ENCODE measurements around the gene BMP2.

Gene BMP2

DNA sequence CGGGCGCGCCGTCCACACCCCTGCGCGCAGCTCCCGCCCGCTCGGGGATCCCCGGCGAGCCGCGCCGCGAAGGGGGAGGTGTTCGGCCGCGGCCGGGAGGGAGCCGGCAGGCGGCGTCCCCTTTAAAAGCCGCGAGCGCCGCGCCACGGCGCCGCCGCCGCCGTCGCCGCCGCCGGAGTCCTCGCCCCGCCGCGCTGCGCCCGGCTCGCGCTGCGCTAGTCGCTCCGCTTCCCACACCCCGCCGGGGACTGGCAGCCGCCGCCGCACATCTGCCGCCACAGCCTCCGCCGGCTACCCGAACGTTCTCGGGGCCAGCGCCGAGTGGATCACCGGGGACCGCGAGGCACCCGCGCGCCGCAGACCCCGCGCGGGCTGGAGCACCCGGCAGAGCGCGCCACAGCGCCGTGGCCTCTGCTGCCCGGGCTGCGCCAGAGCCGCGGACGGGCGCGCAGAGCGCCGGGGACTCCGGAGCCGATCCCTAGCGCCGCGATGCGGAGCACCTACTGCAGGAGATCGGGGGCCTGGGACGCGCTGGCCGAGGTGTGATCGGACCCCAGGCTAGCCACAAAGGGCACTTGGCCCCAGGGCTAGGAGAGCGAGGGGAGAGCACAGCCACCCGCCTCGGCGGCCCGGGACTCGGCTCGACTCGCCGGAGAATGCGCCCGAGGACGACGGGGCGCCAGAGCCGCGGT, at the start of gene BMP2:
Gene BMP2 (plus strand): TSS at position 151 of the 692 bp plus-strand sequence. CDS start 2,441 bp downstream, outside the sequence.
- DNase-seq, result no peak

GRCh38 chr20:6718662-6719368, 48.7 kb upstream of the BMP2 start:
- DNase-seq, result no peak

DNA sequence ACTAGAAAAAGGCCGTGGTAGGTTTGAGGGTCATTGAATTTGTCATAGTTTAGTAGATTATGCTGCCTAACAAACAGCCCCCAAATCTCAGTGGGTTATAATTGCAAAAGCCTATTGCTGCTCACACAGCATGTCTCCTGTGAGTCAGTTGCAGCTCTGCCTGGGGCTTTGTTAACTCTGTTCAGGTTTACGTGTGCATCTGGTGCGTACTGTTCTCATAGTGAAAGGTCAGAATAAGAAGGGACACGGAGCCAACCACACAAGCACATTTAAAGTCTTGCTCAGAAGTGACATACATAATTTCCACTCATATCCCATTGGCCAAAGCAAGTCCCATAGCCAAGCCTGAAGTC, 48.1 kb upstream of the BMP2 start:
- DNase-seq, result no peak

DNA sequence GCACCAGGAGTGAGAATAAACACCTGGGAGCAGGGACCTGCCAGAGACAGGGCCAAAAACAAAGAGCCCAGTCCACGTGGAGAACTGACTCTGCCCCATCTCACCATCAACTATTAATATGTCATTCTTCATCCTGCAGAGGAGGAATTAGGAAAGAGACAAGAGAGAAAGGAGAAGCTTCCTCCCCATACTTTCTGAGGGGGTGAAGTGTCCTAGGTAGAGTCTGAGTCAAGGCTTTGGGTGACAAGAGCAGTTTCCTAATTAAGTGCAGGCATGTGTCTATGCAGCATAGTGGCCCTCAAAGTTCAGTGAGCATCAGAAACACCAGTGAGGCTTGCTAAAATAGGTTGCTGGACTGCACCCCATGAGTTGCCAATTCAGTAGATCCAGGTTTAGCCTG, 40.7 kb upstream of the BMP2 start:
- no peak for DNase-seq

DNA sequence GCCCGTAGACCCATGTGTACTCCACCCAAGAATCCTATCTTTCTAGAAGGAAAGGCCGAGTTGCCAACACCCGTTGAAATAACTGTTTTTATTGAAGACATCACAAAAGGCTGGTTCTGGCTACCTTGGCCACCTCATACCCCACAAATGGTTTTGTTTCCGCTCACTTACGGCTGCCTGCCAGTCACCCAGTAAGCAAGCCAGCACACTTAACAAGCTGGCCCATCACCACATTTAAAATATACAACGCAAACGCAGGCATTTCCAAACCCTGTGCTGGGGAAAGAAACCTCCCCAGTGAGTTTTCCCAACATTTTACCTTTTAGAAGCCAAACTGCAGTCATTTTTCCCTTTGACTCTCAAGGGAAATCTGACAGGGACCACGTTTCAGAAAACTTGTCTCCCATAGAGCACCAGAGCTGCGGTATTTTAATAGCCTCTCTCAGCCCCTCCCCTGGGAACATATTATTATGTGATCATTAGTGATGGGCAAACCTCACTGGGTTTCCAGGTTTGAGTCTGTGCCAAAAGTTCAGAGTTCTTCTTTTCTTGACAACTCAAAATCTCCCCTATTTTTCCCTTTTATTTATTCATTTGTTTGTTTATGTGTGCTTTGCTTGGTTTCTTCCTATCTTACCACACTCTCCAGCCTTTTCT, 36.7 kb upstream of the BMP2 start:
- DNase-seq, result no peak

GRCh38 chr20:6732001-6732447, 35.5 kb upstream of the BMP2 start:
- DNase-seq, result no peak

DNA sequence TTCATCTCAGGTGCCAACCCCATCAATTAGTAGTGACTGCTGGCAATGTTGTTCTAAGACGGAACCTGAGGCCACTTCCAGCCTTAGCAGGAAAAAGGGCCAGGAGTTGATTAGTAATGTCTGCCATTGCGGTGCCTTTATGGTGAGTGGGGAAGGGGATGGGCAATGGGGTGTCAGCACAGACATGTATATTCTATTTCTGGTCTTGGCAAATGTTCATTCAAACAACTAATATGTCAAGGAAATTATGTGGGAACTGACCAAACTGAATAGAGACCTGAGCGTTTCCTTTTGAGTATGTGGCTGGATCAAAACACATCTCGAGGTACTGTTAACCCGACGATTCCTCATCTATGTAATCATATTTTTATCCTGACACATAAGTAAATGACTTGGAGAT, 34.6 kb upstream of the BMP2 start:
- no peak for DNase-seq

GRCh38 chr20:6733965-6734364, 33.5 kb upstream of the BMP2 start:
- DNase-seq, result no peak

GRCh38 chr20:6735942-6736845, 31.3 kb upstream of the BMP2 start:
- no peak for DNase-seq

GRCh38 chr20:6739406-6739805, 28.1 kb upstream of the BMP2 start:
- DNase-seq, result no peak

- no peak for DNase-seq
Observed at GRCh38 chr20:6740096-6740495, 27.4 kb upstream of the BMP2 start.

GRCh38 chr20:6744180-6744579, 23.3 kb upstream of the BMP2 start:
- no peak for DNase-seq

DNA sequence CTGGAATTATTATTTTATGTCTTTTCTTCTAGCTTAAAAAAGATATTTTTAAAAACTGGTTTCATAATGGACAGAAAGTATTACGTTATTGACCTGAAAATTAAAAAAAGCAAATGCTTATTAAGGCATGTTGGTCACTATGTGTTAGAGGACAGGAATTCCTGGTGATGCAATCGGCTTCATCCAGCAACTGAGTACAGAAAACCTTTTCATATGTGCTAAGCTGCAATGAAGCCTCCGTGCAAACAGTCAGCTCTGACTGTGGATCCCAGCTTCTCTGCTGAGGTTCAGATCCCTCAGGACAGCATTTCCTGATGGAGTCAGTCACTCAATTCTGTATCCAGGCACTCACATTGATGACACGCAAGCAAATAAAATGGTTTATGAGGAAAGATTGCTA, 22.7 kb upstream of the BMP2 start:
- no peak for DNase-seq

- no peak for DNase-seq
Observed at GRCh38 chr20:6746901-6747609, 20.4 kb upstream of the BMP2 start.

DNA sequence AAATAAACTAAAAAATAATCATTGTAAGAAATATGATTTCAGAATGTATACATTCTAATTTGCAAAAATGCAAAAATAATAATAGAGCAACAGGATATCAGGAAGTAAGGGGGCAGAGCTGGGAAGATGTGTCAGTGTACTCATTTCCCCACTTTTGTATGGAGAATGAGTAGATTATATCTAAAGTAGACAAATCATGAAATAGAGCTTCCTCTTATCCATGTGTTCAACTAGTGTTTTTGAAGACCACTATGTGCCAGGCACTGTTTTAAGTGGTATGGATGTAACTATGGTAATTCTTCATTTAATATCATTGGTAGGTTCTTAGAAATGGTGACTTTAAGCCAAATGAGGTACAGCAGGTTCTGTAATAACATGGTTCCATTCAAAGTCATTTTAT, 17.0 kb upstream of the BMP2 start:
- no peak for DNase-seq

DNA sequence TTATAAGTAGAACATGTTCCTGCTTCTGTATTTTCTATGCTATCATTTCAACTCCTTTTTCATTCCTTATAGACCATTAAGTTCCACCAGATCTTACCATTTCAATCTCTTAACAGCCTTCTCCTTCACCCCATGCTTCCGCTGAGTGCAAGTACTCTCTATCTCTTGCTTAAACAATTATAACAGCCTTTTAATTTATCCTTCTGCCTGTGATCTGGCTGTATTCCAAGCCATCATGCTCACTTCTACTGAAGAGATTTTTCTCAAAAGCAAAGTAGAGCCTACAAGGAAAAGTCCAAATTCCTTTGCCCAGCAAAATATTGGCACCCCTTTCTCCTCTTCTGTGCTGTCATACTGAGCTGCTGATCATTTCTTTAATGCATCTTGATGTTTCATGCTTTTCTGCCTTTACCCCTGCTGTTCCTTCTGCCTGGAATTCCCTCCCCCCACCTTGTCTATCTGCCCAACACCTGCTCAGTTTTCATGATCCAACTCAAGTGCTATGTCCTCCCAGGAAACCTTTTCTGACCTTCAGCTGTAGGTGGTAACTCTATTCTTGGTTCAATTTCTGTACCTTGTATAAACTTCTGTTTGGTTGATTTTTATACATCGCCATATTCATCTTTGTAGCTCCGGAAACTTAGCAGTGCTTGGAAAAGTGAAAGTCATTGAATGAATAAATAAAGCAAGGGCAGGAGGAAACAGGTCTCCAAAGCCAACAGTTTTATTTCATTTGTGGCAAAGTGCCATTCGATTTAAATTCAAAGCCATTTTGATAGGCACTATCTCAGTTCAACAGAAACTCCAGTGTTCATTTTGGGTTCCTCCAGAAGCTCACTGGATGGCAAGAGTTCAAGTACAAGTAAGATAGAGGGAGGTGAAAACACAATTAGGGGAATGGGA, 10.5 kb upstream of the BMP2 start:
- DNase-seq, result no peak

GRCh38 chr20:6764619-6765018, 2.9 kb upstream of the BMP2 start:
- DNase-seq, result no peak

- no peak for DNase-seq
Observed at GRCh38 chr20:6765469-6766058, 1.9 kb upstream of the BMP2 start.

- no peak for DNase-seq
Observed at GRCh38 chr20:6766433-6766832, 1.1 kb upstream of the BMP2 start.

DNA sequence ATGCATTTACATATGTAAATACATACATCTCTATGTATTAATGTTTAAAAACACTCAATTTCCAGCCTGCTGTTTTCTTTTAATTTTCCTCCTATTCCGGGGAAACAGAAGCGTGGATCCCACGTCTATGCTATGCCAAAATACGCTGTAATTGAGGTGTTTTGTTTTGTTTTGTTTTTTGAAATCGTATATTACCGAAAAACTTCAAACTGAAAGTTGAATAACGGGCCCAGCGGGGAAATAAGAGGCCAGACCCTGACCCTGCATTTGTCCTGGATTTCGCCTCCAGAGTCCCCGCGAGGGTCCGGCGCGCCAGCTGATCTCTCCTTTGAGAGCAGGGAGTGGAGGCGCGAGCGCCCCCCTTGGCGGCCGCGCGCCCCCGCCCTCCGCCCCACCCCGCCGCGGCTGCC, 355 bp upstream of the BMP2 start:
- DNase-seq, result no peak

All from amniotic stem cell (primary cell).